Fibroblast of lung (primary cell): ENCODE results near the gene LMF1.

Source experiments
- CTCF ChIP-seq, 2 donors: IDR thresholded peaks in 1 of 2; conservative IDR thresholded peaks in 1 of 2; 1 replicate in 1 of 2; 2 replicates in 1 of 2; pipeline ENCODE4 v1.5.1; 2011 to 2012; ENCODE audit warnings: low read length in 2 of 2, control low read depth in 1 of 2, inconsistent platforms in 1 of 2, low read depth in 1 of 2, mild to moderate bottlenecking in 1 of 2
- EZH2 ChIP-seq: IDR thresholded peaks from 2 replicates; pipeline ENCODE4 v1.5.1; 2012; ENCODE audit warnings: low read length, control low read depth, mild to moderate bottlenecking; ENCODE audit errors: missing control alignments

GRCh38 chr16:822174-822908 is 148.4 kb downstream of the LMF1 start:
- TF ChIP-seq CTCF (conservative IDR thresholded peaks at IDR 0.05 in 1 of 2, IDR thresholded peaks at IDR 0.05 in 1 of 2; ENCODE audit: low read depth in 1 of 2, low read length in 2 of 2) (no peak), EZH2 (no peak)
